Measurements from ENCODE around the gene STPG3. TPM values are rescaled to one million over a fixed set of nuclear protein-coding genes. Genes with fewer than 3 reads are reported as not detected.
A peak's percentile ranks its signal among the peaks of the same experiment; 100 is the strongest.

STPG3 gene
- total and polyA plus RNA-seq, 9 of the 15 experiments (the other 6 are each of a cell fraction or from before 2014, with no cell fraction given), result not detected

- TF ChIP-seq MYNN (IDR thresholded peaks at IDR 0.05) (no peak), MYNN (CRISPR knock-in tag; IDR thresholded peaks at IDR 0.05) (no peak), TEAD1 (CRISPR knock-in tag; IDR thresholded peaks at IDR 0.05) (no peak), SAFB (IDR thresholded peaks at IDR 0.05; ENCODE audit: borderline replicate concordance, low read depth, low read length) (no peak), POLR2A (conservative IDR thresholded peaks at IDR 0.05) (no peak), CEBPG (CRISPR knock-in tag; IDR thresholded peaks at IDR 0.05) (no peak), CEBPG (tag; conservative IDR thresholded peaks at IDR 0.05 in 1 of 2, IDR thresholded peaks at IDR 0.05 in 1 of 2) (no peak), RAD51 (IDR thresholded peaks at IDR 0.05; ENCODE audit: borderline replicate concordance, low read depth) (no peak), RFX7 (CRISPR knock-in tag; IDR thresholded peaks at IDR 0.05) (no peak), E2F4 (CRISPR knock-in tag; IDR thresholded peaks at IDR 0.05; ENCODE audit: low read depth) (no peak), CBFB (CRISPR knock-in tag; IDR thresholded peaks at IDR 0.05) (no peak), MTA3 (IDR thresholded peaks at IDR 0.05; ENCODE audit: borderline replicate concordance) (peak; percentile 42; the same call in 1 of the 2 replicates), KLF10 (CRISPR knock-in tag; IDR thresholded peaks at IDR 0.05) (no peak), NEUROD1 (IDR thresholded peaks at IDR 0.05; ENCODE audit: borderline replicate concordance, low read depth, low read length, partially characterized antibody) (peak; percentile 50), ZNF347 (CRISPR knock-in tag; IDR thresholded peaks at IDR 0.05; ENCODE audit: low read depth) (no peak), TRIM24 (IDR thresholded peaks at IDR 0.05) (no peak), HIVEP1 (CRISPR knock-in tag; IDR thresholded peaks at IDR 0.05) (no peak)
- TF ChIP-seq, protein P1, sequence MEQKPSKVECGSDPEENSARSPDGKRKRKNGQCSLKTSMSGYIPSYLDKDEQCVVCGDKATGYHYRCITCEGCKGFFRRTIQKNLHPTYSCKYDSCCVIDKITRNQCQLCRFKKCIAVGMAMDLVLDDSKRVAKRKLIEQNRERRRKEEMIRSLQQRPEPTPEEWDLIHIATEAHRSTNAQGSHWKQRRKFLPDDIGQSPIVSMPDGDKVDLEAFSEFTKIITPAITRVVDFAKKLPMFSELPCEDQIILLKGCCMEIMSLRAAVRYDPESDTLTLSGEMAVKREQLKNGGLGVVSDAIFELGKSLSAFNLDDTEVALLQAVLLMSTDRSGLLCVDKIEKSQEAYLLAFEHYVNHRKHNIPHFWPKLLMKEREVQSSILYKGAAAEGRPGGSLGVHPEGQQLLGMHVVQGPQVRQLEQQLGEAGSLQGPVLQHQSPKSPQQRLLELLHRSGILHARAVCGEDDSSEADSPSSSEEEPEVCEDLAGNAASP (IDR thresholded peaks at IDR 0.05), result no peak; the same call in 1 of the 2 replicates
- TF ChIP-seq, protein P2, sequence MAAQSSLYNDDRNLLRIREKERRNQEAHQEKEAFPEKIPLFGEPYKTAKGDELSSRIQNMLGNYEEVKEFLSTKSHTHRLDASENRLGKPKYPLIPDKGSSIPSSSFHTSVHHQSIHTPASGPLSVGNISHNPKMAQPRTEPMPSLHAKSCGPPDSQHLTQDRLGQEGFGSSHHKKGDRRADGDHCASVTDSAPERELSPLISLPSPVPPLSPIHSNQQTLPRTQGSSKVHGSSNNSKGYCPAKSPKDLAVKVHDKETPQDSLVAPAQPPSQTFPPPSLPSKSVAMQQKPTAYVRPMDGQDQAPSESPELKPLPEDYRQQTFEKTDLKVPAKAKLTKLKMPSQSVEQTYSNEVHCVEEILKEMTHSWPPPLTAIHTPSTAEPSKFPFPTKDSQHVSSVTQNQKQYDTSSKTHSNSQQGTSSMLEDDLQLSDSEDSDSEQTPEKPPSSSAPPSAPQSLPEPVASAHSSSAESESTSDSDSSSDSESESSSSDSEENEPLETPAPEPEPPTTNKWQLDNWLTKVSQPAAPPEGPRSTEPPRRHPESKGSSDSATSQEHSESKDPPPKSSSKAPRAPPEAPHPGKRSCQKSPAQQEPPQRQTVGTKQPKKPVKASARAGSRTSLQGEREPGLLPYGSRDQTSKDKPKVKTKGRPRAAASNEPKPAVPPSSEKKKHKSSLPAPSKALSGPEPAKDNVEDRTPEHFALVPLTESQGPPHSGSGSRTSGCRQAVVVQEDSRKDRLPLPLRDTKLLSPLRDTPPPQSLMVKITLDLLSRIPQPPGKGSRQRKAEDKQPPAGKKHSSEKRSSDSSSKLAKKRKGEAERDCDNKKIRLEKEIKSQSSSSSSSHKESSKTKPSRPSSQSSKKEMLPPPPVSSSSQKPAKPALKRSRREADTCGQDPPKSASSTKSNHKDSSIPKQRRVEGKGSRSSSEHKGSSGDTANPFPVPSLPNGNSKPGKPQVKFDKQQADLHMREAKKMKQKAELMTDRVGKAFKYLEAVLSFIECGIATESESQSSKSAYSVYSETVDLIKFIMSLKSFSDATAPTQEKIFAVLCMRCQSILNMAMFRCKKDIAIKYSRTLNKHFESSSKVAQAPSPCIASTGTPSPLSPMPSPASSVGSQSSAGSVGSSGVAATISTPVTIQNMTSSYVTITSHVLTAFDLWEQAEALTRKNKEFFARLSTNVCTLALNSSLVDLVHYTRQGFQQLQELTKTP (IDR thresholded peaks at IDR 0.05; ENCODE audit: low read depth in 1 of 2, partially characterized antibody in 2 of 2), result peak in 1 of 2 experiments; percentile 23
- TF ChIP-seq, protein P3, sequence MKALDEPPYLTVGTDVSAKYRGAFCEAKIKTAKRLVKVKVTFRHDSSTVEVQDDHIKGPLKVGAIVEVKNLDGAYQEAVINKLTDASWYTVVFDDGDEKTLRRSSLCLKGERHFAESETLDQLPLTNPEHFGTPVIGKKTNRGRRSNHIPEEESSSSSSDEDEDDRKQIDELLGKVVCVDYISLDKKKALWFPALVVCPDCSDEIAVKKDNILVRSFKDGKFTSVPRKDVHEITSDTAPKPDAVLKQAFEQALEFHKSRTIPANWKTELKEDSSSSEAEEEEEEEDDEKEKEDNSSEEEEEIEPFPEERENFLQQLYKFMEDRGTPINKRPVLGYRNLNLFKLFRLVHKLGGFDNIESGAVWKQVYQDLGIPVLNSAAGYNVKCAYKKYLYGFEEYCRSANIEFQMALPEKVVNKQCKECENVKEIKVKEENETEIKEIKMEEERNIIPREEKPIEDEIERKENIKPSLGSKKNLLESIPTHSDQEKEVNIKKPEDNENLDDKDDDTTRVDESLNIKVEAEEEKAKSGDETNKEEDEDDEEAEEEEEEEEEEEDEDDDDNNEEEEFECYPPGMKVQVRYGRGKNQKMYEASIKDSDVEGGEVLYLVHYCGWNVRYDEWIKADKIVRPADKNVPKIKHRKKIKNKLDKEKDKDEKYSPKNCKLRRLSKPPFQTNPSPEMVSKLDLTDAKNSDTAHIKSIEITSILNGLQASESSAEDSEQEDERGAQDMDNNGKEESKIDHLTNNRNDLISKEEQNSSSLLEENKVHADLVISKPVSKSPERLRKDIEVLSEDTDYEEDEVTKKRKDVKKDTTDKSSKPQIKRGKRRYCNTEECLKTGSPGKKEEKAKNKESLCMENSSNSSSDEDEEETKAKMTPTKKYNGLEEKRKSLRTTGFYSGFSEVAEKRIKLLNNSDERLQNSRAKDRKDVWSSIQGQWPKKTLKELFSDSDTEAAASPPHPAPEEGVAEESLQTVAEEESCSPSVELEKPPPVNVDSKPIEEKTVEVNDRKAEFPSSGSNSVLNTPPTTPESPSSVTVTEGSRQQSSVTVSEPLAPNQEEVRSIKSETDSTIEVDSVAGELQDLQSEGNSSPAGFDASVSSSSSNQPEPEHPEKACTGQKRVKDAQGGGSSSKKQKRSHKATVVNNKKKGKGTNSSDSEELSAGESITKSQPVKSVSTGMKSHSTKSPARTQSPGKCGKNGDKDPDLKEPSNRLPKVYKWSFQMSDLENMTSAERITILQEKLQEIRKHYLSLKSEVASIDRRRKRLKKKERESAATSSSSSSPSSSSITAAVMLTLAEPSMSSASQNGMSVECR (CRISPR knock-in tag; IDR thresholded peaks at IDR 0.05), result no peak
These were observed 48.9 kb downstream of the STPG3 start (continued) for GRCh38 chr9:137299938-137300337.
